Fibroblast of pulmonary artery (primary cell): Measurements from ENCODE around the gene TNNT2.

Experiments
- DNase-seq: peaks from one replicate; pipeline ENCODE4 v3.0.0-alpha.2; 2010; ENCODE audit warnings: low read depth
- H3K4me3 ChIP-seq: replicated peaks from 2 replicates; pipeline ENCODE4 v1.5.1; 2011; ENCODE audit warnings: low read depth, mild to moderate bottlenecking, control low read depth, low read length, moderate library complexity
- CTCF ChIP-seq: IDR thresholded peaks from 2 replicates; pipeline ENCODE4 v1.5.1; 2011; ENCODE audit warnings: mild to moderate bottlenecking, control low read depth, low read length, inconsistent platforms; ENCODE audit errors: missing control alignments

The TNNT2 gene

GRCh38 chr1:201355471-201355870, 22.0 kb downstream of the TNNT2 start:
- no peak for TF ChIP-seq CTCF
- H3K4me3 ChIP-seq = no peak overlapping the region
- no peak for DNase-seq

DNA sequence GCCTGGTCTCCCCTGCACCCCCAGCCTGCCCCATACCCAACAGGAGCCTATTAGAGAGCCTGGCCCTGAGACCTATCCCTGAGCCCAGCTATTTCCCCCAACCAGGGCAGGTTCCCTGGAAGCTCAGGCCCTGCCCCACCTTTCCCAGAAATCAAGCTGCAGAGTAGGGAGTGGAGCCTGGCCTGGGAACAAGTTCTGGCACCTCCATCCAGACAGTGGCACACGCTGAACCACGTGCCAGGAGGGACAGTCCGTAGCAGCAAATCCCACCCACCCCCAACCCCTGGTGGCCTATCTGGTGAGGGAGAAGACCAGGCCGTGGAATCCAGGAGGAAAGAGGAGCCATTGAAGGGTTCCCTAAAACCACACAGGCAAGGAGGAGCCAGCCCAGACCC, 22.6 kb downstream of the TNNT2 start:
- DNase-seq = no peak
- no peak overlapping the region for H3K4me3 ChIP-seq
- TF ChIP-seq CTCF = no peak

- TF ChIP-seq CTCF = no peak
- H3K4me3 ChIP-seq = no peak overlapping the region
- no peak for DNase-seq
These were observed 23.2 kb downstream of the TNNT2 start for GRCh38 chr1:201354151-201354900.

- no peak for DNase-seq
- no peak for TF ChIP-seq CTCF
- H3K4me3 ChIP-seq = no peak overlapping the region
These were observed 24.1 kb downstream of the TNNT2 start for GRCh38 chr1:201353186-201353940.

DNA sequence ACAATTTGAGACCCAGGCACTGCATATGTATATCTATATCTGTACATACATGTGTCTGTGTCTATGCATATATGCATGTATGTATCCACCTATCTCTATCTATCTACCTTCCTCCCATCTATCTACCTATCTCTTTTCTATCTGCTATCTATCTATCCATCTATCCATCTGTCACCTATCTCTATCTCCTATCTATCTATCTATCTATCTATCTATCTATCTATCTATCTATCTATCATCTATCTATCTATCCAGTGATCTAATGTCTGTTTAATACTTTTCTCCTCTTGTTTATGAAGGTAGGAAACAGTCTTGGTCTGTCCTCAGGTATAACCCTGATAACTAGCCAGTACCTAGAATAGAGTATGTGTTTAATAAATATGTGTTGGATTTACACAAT, 25.9 kb downstream of the TNNT2 start:
- H3K4me3 ChIP-seq = no peak overlapping the region
- no peak for DNase-seq
- TF ChIP-seq CTCF = no peak

- DNase-seq = no peak
- no peak overlapping the region for H3K4me3 ChIP-seq
- TF ChIP-seq CTCF = no peak
These were observed 26.6 kb downstream of the TNNT2 start for GRCh38 chr1:201350884-201351283.
